Mesothelial cell of epicardium (in vitro differentiated cells): ENCODE results near the gene KIAA0513. TPM values are rescaled to one million over a fixed set of nuclear protein-coding genes. Genes with fewer than 3 reads are reported as not detected.
"Not testable (repeated sequence)": the region's sequence is repeated elsewhere in the genome, so short reads cannot be mapped to it uniquely, and the experiment has no call there.

Experiments
- DNase-seq, 2 experiments: peaks; one replicate each; pipeline ENCODE4 v3.0.0; 2021; ENCODE audit warnings: low spot score in 2 of 2; ENCODE audit not compliant: unreplicated experiment in 2 of 2
- H3K27ac Mint-ChIP-seq: 2 replicates; pipeline ENCODE4 v1.8.0; 2021; ENCODE audit warnings: mixed read lengths
- H3K27me3 Mint-ChIP-seq: 2 replicates; pipeline ENCODE4 v1.8.0; 2021; ENCODE audit warnings: low read depth, mixed read lengths
- H3K36me3 Mint-ChIP-seq: 2 replicates; pipeline ENCODE4 v1.8.0; 2021; ENCODE audit warnings: mixed read lengths
- H3K4me1 Mint-ChIP-seq: 2 replicates; pipeline ENCODE4 v1.8.0; 2021; ENCODE audit warnings: mixed read lengths
- H3K4me3 Mint-ChIP-seq: 2 replicates; pipeline ENCODE4 v1.8.0; 2021; ENCODE audit warnings: mild to moderate bottlenecking, moderate library complexity, mixed read lengths
- H3K9me3 Mint-ChIP-seq: 2 replicates; pipeline ENCODE4 v1.8.0; 2021; ENCODE audit warnings: mixed read lengths
- total RNA-seq: library from RNA; stranded (reverse); gene quantifications from 3 replicates; pipeline ENCODE4 v1.2.1, GENCODE V29; 2021
- TF ChIP-seq, protein P1 (sequence below): fragments of 200-600 bp; sonication (generic); IDR thresholded peaks from one replicate; pipeline ENCODE4 v1.5.0; 2021; ENCODE audit warnings: antibody characterized with exemption; ENCODE audit not compliant: unreplicated experiment

KIAA0513 gene
- total RNA-seq, 1 donor from 2014 or later = 6.8 TPM

DNA sequence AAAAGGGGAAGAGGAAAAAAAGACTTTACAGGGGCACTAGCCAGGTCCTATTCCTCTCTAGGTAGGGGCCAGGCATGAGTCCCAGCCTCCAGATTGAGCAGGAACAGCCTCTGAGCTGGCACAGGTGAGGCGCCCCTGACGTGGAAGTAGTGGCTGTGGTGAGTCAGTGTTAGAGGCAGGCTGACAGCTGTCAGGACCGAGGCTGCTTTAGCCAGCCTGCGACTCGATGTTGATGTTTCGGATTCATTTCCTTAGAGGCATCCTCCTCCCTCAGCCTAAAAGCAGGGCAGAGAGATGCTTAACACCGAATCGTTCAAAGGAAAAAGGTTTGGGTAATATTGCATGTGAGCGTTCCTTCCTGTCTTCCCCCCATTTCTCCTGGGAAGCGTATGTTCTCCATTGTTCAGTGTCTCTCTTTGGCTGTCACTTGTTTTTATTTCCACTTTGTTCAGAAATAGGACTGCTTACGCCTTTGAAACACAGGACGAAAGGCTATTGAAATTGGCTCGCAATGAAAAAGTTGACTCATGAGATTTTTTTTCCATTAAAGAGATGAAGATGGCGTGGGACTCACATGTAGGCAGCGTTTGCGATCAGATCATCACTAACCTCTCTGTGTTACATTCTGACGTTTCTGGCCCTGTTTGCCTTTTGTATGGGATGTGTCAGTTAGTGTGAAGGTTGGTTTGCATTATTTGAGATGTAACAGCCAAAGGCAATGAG, 1.3 kb downstream of the KIAA0513 start:
- no peak for DNase-seq

GRCh38 chr16:85029408-85029784, 1.8 kb downstream of the KIAA0513 start:
- TF ChIP-seq, protein P1, sequence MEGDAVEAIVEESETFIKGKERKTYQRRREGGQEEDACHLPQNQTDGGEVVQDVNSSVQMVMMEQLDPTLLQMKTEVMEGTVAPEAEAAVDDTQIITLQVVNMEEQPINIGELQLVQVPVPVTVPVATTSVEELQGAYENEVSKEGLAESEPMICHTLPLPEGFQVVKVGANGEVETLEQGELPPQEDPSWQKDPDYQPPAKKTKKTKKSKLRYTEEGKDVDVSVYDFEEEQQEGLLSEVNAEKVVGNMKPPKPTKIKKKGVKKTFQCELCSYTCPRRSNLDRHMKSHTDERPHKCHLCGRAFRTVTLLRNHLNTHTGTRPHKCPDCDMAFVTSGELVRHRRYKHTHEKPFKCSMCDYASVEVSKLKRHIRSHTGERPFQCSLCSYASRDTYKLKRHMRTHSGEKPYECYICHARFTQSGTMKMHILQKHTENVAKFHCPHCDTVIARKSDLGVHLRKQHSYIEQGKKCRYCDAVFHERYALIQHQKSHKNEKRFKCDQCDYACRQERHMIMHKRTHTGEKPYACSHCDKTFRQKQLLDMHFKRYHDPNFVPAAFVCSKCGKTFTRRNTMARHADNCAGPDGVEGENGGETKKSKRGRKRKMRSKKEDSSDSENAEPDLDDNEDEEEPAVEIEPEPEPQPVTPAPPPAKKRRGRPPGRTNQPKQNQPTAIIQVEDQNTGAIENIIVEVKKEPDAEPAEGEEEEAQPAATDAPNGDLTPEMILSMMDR = no peak
- Mint-ChIP-seq H3K4me1 (peaks cover 32% of the 10 kb centered on the region), H3K27ac (no peak overlapping the region), H3K4me3 (peak overlapping the region; percentile 70), H3K9me3 (no peaks in the 10 kb centered on the region), H3K27me3 (peaks cover 10% of the 10 kb centered on the region), H3K36me3 (no peaks in the 10 kb centered on the region)
- no peak for DNase-seq

More for the DNA sequence above, 1.3 kb downstream of the KIAA0513 start:
- Mint-ChIP-seq H3K9me3 (no peaks in the 10 kb centered on the region), H3K27me3 (peaks cover 10% of the 10 kb centered on the region), H3K4me1 (peaks cover 32% of the 10 kb centered on the region), H3K36me3 (no peaks in the 10 kb centered on the region), H3K4me3 (peak overlapping the region; percentile 70), H3K27ac (peak overlapping the region; percentile 51)
- TF ChIP-seq, protein P1 = no peak

- TF ChIP-seq, protein P1 = no peak
- no peak overlapping the region for H3K27ac Mint-ChIP-seq
- peaks cover 32% of the 10 kb centered on the region for H3K4me1 Mint-ChIP-seq
- no peaks in the 10 kb centered on the region for H3K36me3 Mint-ChIP-seq
- DNase-seq = no peak
- H3K9me3 Mint-ChIP-seq = no peaks in the 10 kb centered on the region
- H3K4me3 Mint-ChIP-seq = no peak overlapping the region
- peaks cover 10% of the 10 kb centered on the region for H3K27me3 Mint-ChIP-seq
Observed at GRCh38 chr16:85029981-85030401, 2.4 kb downstream of the KIAA0513 start.

GRCh38 chr16:85031451-85031850, 3.9 kb downstream of the KIAA0513 start:
- H3K4me1 Mint-ChIP-seq = peaks cover 30% of the 10 kb centered on the region
- H3K9me3 Mint-ChIP-seq = no peaks in the 10 kb centered on the region
- H3K36me3 Mint-ChIP-seq = no peaks in the 10 kb centered on the region
- TF ChIP-seq, protein P1 = no peak
- no peak overlapping the region for H3K27ac Mint-ChIP-seq
- no peak for DNase-seq
- H3K27me3 Mint-ChIP-seq = peaks cover 10% of the 10 kb centered on the region
- H3K4me3 Mint-ChIP-seq = no peak overlapping the region

GRCh38 chr16:85032187-85032586, 4.6 kb downstream of the KIAA0513 start:
- peaks cover 10% of the 10 kb centered on the region for H3K27me3 Mint-ChIP-seq

GRCh38 chr16:85033171-85033570, 5.6 kb downstream of the KIAA0513 start:
- no peak overlapping the region for H3K4me3 Mint-ChIP-seq
- peaks cover 8% of the 10 kb centered on the region for H3K27me3 Mint-ChIP-seq
- peaks cover 31% of the 10 kb centered on the region for H3K4me1 Mint-ChIP-seq
- H3K9me3 Mint-ChIP-seq = no peaks in the 10 kb centered on the region
- TF ChIP-seq, protein P1 = no peak
- no peak overlapping the region for H3K27ac Mint-ChIP-seq
- no peaks in the 10 kb centered on the region for H3K36me3 Mint-ChIP-seq
- no peak for DNase-seq

More at GRCh38 chr16:85032187-85032586, 4.6 kb downstream of the KIAA0513 start:
- DNase-seq, H3K4me3 Mint-ChIP-seq, H3K27ac Mint-ChIP-seq, H3K9me3 Mint-ChIP-seq, H3K36me3 Mint-ChIP-seq: not testable (repeated sequence)
- peaks cover 31% of the 10 kb centered on the region for H3K4me1 Mint-ChIP-seq
